Smooth muscle cell (in vitro differentiated cells): ENCODE measurements around the gene ADAMTSL1. TPM values are rescaled to one million over a fixed set of nuclear protein-coding genes. Genes with fewer than 3 reads are reported as not detected.

Experiments used
- DNase-seq: peaks from one replicate; lab custom pipeline; 2025; ENCODE audit not compliant: unreplicated experiment; lab: John Stamatoyannopoulos, UW
- H2AFZ ChIP-seq: fragments of 200-600 bp; sonication (generic); 2 replicates; pipeline ENCODE4 v1.6.0; 2016; ENCODE audit warnings: antibody characterized with exemption, low read depth, mild to moderate bottlenecking
- H3F3A ChIP-seq: fragments of 200-600 bp; sonication (generic); 2 replicates; pipeline ENCODE4 v1.6.0; 2017; ENCODE audit warnings: antibody characterized with exemption, low read depth
- H3K27ac ChIP-seq: fragments of 200-600 bp; sonication (generic); 2 replicates; pipeline ENCODE4 v1.5.1; 2016; ENCODE audit warnings: low read depth, mild to moderate bottlenecking
- H3K27me3 ChIP-seq: fragments of 200-600 bp; sonication (generic); 2 replicates; pipeline ENCODE4 v1.6.1; 2016; ENCODE audit warnings: low read depth, mild to moderate bottlenecking
- H3K36me3 ChIP-seq: fragments of 200-600 bp; sonication (generic); 2 replicates; pipeline ENCODE4 v1.5.1; 2016; ENCODE audit warnings: low read depth
- H3K4me1 ChIP-seq: fragments of 200-600 bp; sonication (generic); 2 replicates; pipeline ENCODE4 v1.5.1; 2016; ENCODE audit warnings: low read depth
- H3K4me2 ChIP-seq: fragments of 200-600 bp; sonication (generic); 2 replicates; pipeline ENCODE4 v1.6.0; 2016; ENCODE audit warnings: mild to moderate bottlenecking
- H3K4me3 ChIP-seq: fragments of 200-600 bp; sonication (generic); 2 replicates; pipeline ENCODE4 v1.5.1; 2016; ENCODE audit warnings: mild to moderate bottlenecking
- H3K79me2 ChIP-seq: fragments of 200-600 bp; sonication (generic); 2 replicates; pipeline ENCODE4 v1.6.0; 2016; ENCODE audit warnings: low read depth, mild to moderate bottlenecking
- H3K9ac ChIP-seq: fragments of 200-600 bp; sonication (generic); 2 replicates; pipeline ENCODE4 v1.6.0; 2016; ENCODE audit warnings: low read depth
- H3K9me3 ChIP-seq: fragments of 200-600 bp; sonication (generic); replicated peaks from 2 replicates; pipeline ENCODE4 v1.5.1; 2016; ENCODE audit warnings: low read depth
- H4K20me1 ChIP-seq: fragments of 200-600 bp; sonication (generic); 2 replicates; pipeline ENCODE4 v1.6.0; 2016; ENCODE audit warnings: low read depth
- CTCF ChIP-seq: fragments of 200-600 bp; sonication (generic); IDR thresholded peaks from 2 replicates; pipeline ENCODE4 v1.5.1; 2017; ENCODE audit warnings: borderline replicate concordance, mild to moderate bottlenecking, antibody characterized with exemption; ENCODE audit not compliant: insufficient read depth, poor library complexity, severe bottlenecking
- WGBS: methylation state at CpG from one replicate; pipeline ENCODE4 v1.1.7; 2016; ENCODE audit warnings: low lambda C conversion rate; 5-methylcytosine and 5-hydroxymethylcytosine counted together
- polyA plus RNA-seq: library from polyadenylated mRNA; unstranded; fragments of >200 nt; fragmentation: Nextera tagmentation; extraction: Ambion mirVana; gene quantifications from 2 replicates; pipeline ENCODE4 v1.2.1, GENCODE V29; 2016
- total RNA-seq: library from RNA; depleted of rRNA; stranded (reverse); fragments of >200 nt; gene quantifications from 2 replicates; pipeline ENCODE4 v1.2.3, GENCODE V29; 2014

Gene ADAMTSL1
- total and polyA plus RNA-seq, 2 experiments from 2014 or later: 4.3 to 4.4 TPM

- no peak overlapping the region for H2AFZ ChIP-seq
- H3K27me3 ChIP-seq: no peaks in the 10 kb centered on the region
- no peaks in the 10 kb centered on the region for H3K36me3 ChIP-seq
- TF ChIP-seq CTCF: no peak
- H3K9me3 ChIP-seq: no peaks in the 10 kb centered on the region
- no peak overlapping the region for H3K4me3 ChIP-seq
- no peaks in the 10 kb centered on the region for H3F3A ChIP-seq
- H3K27ac ChIP-seq: no peak overlapping the region
- no peaks in the 10 kb centered on the region for H4K20me1 ChIP-seq
- peaks cover 6% of the 10 kb centered on the region for H3K4me1 ChIP-seq
- WGBS: 83% methylated on average over 8 of the region's 8 CpGs
- H3K9ac ChIP-seq: no peak overlapping the region
- H3K79me2 ChIP-seq: no peaks in the 10 kb centered on the region
- DNase-seq: no peak
- no peak overlapping the region for H3K4me2 ChIP-seq
These were observed 131.1 kb downstream of the ADAMTSL1 start for GRCh38 chr9:18604767-18605730.

- H3K79me2 ChIP-seq: no peaks in the 10 kb centered on the region
These were observed 131.8 kb downstream of the ADAMTSL1 start for GRCh38 chr9:18605766-18606180.

GRCh38 chr9:18606281-18606680, 132.3 kb downstream of the ADAMTSL1 start:
- Histone ChIP-seq H3K4me2 (no peak overlapping the region), H2AFZ (no peak overlapping the region), H4K20me1 (no peaks in the 10 kb centered on the region), H3K79me2 (no peaks in the 10 kb centered on the region), H3K36me3 (no peaks in the 10 kb centered on the region), H3K9ac (no peak overlapping the region), H3K27me3 (no peaks in the 10 kb centered on the region), H3K27ac (no peak overlapping the region), H3K4me3 (no peak overlapping the region), H3K9me3 (no peaks in the 10 kb centered on the region), H3K4me1 (peaks cover 6% of the 10 kb centered on the region), H3F3A (no peaks in the 10 kb centered on the region)
- no peak for TF ChIP-seq CTCF
- DNase-seq: no peak
- 91% methylated on average over 2 of the region's 2 CpGs for WGBS

More at GRCh38 chr9:18605766-18606180, 131.8 kb downstream of the ADAMTSL1 start:
- H4K20me1 ChIP-seq: no peaks in the 10 kb centered on the region
- H3K4me2 ChIP-seq: no peak overlapping the region
- no peak for TF ChIP-seq CTCF
- H3K4me3 ChIP-seq: no peak overlapping the region
- H3K27ac ChIP-seq: no peak overlapping the region
- no peaks in the 10 kb centered on the region for H3K27me3 ChIP-seq
- peaks cover 6% of the 10 kb centered on the region for H3K4me1 ChIP-seq
- H3F3A ChIP-seq: no peaks in the 10 kb centered on the region
- no peak for DNase-seq
- no peaks in the 10 kb centered on the region for H3K9me3 ChIP-seq
- no peak overlapping the region for H3K9ac ChIP-seq
- H2AFZ ChIP-seq: no peak overlapping the region
- H3K36me3 ChIP-seq: no peaks in the 10 kb centered on the region
- WGBS: 92% methylated on average over 6 of the region's 6 CpGs
